22Rv1 (cell line): ENCODE results near the gene PLCD4.

Experiments used
- H3K27ac ChIP-seq: fragments of 450-650 bp; 2 replicates; pipeline ENCODE4 v1.5.1; 2017
- CTCF ChIP-seq: fragments of 450-650 bp; IDR thresholded peaks from 2 replicates; pipeline ENCODE4 v1.5.1; 2017; ENCODE audit warnings: mild to moderate bottlenecking
- ZFX ChIP-seq: fragments of 450-650 bp; IDR thresholded peaks from 2 replicates; pipeline ENCODE4 v1.6.1; 2017; ENCODE audit warnings: antibody characterized with exemption, borderline replicate concordance

The PLCD4 gene

GRCh38 chr2:218658671-218659257, 51.1 kb downstream of the PLCD4 start:
- H3K27ac ChIP-seq: peak overlapping the region; percentile 71
- TF ChIP-seq ZFX: no peak
- TF ChIP-seq CTCF: peak; percentile 77

GRCh38 chr2:218659258-218659987, 51.7 kb downstream of the PLCD4 start, which contains the start of the genes BCS1L and ZNF142:
Gene BCS1L (plus strand): TSS chr2:218659683. CDS start chr2:218660988, 1,305 bp downstream.
Gene ZNF142 (minus strand): TSS chr2:218659623. CDS start chr2:218656429, 3,194 bp downstream.
- no peak for TF ChIP-seq ZFX
- TF ChIP-seq CTCF: no peak
- peak within 1 kb of the TSS; percentile 71 for H3K27ac ChIP-seq

- TF ChIP-seq ZFX (no peak), CTCF (no peak)
- H3K27ac ChIP-seq: peak overlapping the region; percentile 71
Measured at GRCh38 chr2:218659988-218660358, 52.3 kb downstream of the PLCD4 start.

- no peak overlapping the region for H3K27ac ChIP-seq
- TF ChIP-seq CTCF: no peak
Measured at GRCh38 chr2:218662377-218662776, 54.7 kb downstream of the PLCD4 start.

GRCh38 chr2:218662827-218663226, 55.1 kb downstream of the PLCD4 start:
- TF ChIP-seq CTCF: no peak
- no peak for TF ChIP-seq ZFX
- no peak overlapping the region for H3K27ac ChIP-seq

GRCh38 chr2:218663901-218664300, 56.2 kb downstream of the PLCD4 start:
- TF ChIP-seq CTCF: no peak
- TF ChIP-seq ZFX: no peak
- H3K27ac ChIP-seq: no peak overlapping the region

- no peak overlapping the region for H3K27ac ChIP-seq
Measured at GRCh38 chr2:218664653-218665052, 57.0 kb downstream of the PLCD4 start.

More at GRCh38 chr2:218664653-218665052, 57.0 kb downstream of the PLCD4 start:
- TF ChIP-seq CTCF (no peak), ZFX (no peak)
